IPS-18a (cell line): ENCODE results near the gene CDK19.

Experiments
- H3K27ac ChIP-seq: one replicate; pipeline ENCODE4 v1.5.1; 2013; ENCODE audit warnings: low read length
- H3K27me3 ChIP-seq: one replicate; pipeline ENCODE4 v1.6.1; 2013; ENCODE audit warnings: mild to moderate bottlenecking, low read length; ENCODE audit not compliant: control insufficient read depth, insufficient read depth
- H3K36me3 ChIP-seq: one replicate; pipeline ENCODE4 v1.6.1; 2013; ENCODE audit warnings: low read depth, low read length; ENCODE audit not compliant: control insufficient read depth
- H3K4me1 ChIP-seq: one replicate; pipeline ENCODE4 v1.6.1; 2013; ENCODE audit warnings: low read depth, low read length; ENCODE audit not compliant: control insufficient read depth
- H3K4me3 ChIP-seq: one replicate; pipeline ENCODE4 v1.5.1; 2013; ENCODE audit warnings: low read length
- H3K9ac ChIP-seq: one replicate; pipeline ENCODE4 v1.6.1; 2013; ENCODE audit warnings: mild to moderate bottlenecking, low read length, moderate library complexity
- H3K9me3 ChIP-seq: one replicate; pipeline ENCODE4 v1.6.1; 2013; ENCODE audit warnings: low read depth, low read length; ENCODE audit not compliant: control insufficient read depth

The CDK19 gene

DNA sequence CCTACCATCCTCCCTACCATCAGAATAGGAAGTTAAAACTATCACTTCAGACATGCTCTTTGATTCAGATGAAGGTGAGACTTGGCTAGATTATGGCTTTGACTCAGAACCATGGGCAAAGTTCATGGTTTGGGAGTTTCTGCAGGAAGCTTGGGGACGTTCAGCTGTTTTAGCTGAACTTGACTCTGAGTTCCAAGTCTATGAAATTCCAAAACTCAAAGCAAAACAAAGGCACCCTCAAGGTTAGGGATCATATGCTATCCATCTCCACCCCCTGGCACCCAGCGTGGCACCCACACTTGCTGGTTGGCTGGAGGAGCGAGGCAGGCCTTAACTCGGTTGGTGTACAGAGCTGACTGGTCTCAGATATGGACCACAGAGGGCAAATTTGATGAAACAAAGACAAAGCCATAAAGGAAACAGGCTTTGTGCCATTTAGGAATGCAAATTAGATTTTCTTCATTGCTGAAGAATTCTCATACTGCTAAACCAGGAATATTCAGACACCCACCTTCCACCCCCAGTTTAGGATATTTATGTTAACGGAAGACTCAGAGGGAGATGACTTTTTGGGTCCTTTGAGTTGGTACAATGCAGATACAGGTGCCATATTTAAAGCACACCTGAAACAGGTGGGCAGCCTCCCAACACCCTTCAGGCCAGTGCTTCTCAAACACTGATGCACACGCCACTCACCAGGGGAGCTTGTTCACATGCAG, 250.4 kb downstream of the CDK19 start:
- H3K27ac ChIP-seq = no peak overlapping the region
- H3K36me3 ChIP-seq = no peaks in the 10 kb centered on the region
- no peak overlapping the region for H3K4me3 ChIP-seq
- H3K27me3 ChIP-seq = no peaks in the 10 kb centered on the region
- no peaks in the 10 kb centered on the region for H3K9me3 ChIP-seq
- H3K9ac ChIP-seq = no peak overlapping the region
- H3K4me1 ChIP-seq = no peaks in the 10 kb centered on the region

DNA sequence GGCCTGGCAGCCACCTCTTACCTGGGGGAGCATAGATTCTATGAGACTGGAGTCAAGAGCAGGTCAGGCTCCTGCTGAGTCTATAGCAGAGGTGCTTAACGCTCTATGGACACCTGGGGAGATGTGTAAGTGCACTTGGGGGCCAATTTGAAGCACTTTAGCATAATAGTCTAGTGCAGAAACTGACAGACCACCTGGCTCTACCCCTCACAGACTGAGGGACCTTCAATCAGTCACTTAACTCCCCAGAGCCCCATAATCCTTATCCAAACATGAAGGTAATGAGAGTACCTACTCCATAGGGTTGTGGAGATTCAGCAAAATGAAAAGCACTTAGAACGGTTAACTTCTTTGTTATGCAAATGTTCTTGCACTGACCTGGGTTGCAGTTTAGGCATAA, 251.6 kb downstream of the CDK19 start:
- Histone ChIP-seq H3K27me3 (no peaks in the 10 kb centered on the region), H3K9ac (no peak overlapping the region), H3K4me1 (no peaks in the 10 kb centered on the region), H3K36me3 (no peaks in the 10 kb centered on the region), H3K9me3 (no peaks in the 10 kb centered on the region), H3K27ac (no peak overlapping the region), H3K4me3 (no peak overlapping the region)

DNA sequence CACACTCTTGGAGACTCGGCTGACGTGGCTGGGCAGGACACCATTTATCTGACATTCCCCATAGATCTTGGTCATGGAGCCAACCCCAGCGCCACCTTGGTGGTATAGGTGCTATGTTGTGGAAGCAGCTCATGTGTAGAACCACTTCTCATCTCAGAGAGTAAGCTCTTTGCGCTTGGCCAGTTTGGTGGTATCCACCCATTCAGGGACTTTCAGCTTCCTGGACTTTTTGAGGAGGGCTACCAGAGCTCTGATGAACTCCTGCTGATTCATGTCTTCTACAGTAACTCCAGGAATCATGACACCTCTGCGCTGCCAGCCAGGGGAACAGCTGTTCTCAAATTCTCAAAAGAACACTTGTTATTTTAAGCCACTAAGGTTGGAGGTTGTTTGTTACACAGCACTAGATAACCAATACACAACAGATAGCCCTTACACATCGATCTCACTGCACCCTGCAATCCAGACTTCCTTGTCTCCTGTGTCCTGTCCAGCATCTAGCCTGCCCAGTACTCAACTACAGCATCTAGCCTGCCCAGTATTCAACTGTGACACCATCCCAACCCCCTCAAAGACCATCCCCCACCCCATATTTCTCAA, 252.9 kb downstream of the CDK19 start:
- H3K27me3 ChIP-seq = no peaks in the 10 kb centered on the region
- H3K4me1 ChIP-seq = no peaks in the 10 kb centered on the region
- H3K9ac ChIP-seq = no peak overlapping the region
- no peak overlapping the region for H3K4me3 ChIP-seq
- H3K36me3 ChIP-seq = no peaks in the 10 kb centered on the region
- no peak overlapping the region for H3K27ac ChIP-seq
- no peaks in the 10 kb centered on the region for H3K9me3 ChIP-seq

DNA sequence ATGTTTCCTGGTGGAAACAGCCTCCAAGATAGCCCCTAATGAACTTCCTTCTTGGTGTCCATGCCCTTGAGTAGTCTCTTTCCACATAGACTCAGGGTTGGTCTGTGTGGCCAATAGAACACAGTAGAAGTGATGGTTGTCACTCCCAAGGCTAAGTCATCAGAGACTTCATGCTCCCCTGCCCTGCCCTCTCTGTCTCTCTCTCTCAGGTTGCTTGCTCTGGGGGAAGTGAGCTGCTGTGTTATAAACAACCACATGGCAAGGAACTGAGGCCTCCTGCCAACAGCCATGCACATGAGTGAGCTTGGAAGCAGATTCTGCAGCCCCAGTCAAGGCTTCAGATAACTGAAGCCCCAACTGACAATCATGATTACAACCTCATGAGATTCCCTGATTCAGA, 253.6 kb downstream of the CDK19 start:
- no peaks in the 10 kb centered on the region for H3K9me3 ChIP-seq

GRCh38 chr6:110561008-110561396, 254.3 kb downstream of the CDK19 start:
- H3K27me3 ChIP-seq = no peaks in the 10 kb centered on the region
- no peak overlapping the region for H3K4me3 ChIP-seq
- H3K27ac ChIP-seq = no peak overlapping the region
- no peaks in the 10 kb centered on the region for H3K9me3 ChIP-seq
- H3K36me3 ChIP-seq = no peaks in the 10 kb centered on the region
- H3K4me1 ChIP-seq = no peaks in the 10 kb centered on the region
- H3K9ac ChIP-seq = no peak overlapping the region

More for the DNA sequence above, 253.6 kb downstream of the CDK19 start:
- Histone ChIP-seq H3K27ac (no peak overlapping the region), H3K36me3 (no peaks in the 10 kb centered on the region), H3K27me3 (no peaks in the 10 kb centered on the region), H3K4me3 (no peak overlapping the region), H3K4me1 (no peaks in the 10 kb centered on the region), H3K9ac (no peak overlapping the region)

DNA sequence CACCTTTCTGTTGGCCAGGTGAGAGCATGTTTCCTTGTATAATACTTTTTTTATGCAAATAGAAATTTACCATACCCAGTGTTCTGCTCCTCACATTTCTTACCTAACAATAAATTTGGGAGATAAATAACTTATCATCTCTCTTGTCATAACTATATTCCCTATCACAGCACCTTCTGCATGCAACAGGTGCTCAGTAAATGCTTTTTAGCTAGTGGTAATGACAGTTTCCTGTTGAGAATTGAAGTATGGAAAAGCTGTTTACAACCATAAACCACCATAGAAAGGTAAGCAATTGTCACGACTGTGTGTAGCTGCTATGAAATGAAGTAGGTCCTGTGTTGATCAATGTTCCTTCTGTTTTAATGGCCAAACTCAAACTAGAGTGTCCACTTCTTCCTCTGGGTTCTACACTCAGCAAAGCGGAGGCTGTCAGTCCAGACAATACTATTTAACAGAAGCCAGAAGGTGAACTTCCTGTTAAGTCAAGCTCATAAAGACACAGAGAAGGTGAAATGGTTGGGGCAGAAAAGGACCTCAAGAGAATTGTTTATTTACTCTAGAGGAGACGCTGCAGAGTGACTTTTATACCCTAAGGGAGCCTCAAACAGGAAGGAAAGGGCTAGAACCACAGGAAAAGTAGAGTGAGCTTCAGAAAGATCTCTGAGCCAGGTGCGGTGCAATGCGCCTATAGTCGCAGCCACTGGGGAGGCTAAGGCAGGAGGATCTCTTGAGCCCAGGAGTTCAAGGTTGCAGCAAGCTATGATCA, 254.8 kb downstream of the CDK19 start:
- Histone ChIP-seq H3K27me3 (no peaks in the 10 kb centered on the region), H3K36me3 (no peaks in the 10 kb centered on the region), H3K27ac (no peak overlapping the region), H3K4me1 (no peaks in the 10 kb centered on the region), H3K9ac (no peak overlapping the region), H3K4me3 (no peak overlapping the region), H3K9me3 (no peaks in the 10 kb centered on the region)
